HG03045 (cell line): ENCODE results near the gene EPB41L4A.

Experiments used
- ATAC-seq: cut with Tn5 transposase; IDR thresholded peaks from one replicate; pipeline ENCODE4 v1.9.1; 2021; ENCODE audit warnings: mild to moderate bottlenecking, moderate library complexity; ENCODE audit not compliant: unreplicated experiment

EPB41L4A gene

DNA sequence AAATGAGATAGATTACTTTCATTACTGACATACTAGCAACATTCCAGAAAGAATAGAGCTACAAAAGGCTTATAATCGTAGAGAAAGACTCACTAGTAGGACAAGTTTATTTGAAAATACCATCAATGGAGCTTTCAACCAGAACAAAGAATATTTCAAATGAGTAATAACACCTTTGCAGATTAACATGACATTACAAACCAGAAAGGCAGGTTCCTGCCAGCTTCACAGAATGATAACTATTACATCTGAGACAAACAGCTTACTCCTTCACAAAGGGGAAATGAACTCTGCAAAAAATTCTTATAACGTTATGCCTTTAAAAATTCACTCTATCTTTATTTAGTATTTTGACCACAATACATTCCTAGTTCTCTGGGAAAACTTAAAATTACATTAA, 103.1 kb downstream of the EPB41L4A start:
- no peak for ATAC-seq

DNA sequence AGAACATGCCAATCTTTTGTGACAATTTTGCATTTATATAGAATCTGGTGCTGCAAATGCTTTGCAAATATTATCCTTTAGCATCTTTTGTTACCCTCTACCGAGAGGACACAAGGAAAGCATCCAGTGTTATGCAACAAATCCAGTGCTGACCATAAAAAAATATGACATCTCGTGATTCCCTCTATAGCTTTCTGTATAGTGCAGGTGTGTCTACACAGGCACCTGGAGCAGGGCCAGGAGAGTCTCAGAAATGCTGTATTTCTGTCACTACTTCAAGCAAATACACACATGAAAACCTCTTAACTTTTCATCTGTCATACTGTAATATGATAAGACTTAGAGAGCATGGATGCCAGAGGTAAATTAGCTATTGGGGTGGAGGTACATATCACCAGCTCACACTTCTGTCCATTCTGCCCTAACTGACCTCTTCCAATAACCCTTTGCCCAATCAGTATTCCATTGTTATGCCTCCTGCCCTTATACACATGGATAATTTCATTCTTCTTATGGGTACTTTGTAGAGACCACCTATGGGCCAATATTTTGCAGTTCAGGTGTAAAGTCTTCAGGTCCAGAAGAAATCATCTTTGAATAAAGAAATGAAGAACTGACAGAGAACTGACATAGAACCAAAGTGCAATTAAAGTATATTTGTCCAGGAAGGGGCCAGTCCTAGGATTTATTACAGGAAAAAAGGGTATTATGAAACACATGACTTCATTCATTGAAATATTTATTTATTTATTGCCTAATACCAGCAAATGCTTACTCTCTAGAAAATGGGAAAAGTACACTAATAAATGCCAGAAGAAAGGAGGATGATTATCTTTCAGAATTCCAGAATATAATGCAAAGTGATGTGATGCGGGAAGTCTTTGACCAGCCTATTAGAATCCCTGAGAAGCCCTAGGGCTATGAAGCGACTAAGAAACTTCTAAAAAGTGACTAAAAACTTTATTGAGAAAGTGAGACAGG, 106.5 kb downstream of the EPB41L4A start:
- no peak for ATAC-seq

GRCh38 chr5:112310746-112311145, 108.3 kb downstream of the EPB41L4A start:
- no peak for ATAC-seq

DNA sequence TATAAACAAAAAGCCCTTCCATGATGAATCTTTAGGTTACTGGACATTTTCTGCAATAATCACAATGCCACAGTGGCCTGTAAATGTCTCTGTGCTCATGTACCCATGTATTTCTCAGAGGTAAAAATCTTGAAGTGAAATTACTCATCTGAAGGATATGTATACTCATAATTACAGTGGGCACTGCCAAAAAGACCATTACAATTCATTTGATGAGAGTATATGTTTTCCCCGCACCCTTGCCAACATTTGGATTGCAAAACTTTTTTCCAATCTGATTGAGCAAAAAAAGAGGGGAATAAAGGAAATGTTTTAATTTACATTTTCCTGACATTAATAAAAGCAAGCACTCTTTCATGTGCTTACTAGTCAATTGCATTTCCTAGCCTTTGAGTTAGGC, 110.5 kb downstream of the EPB41L4A start:
- no peak for ATAC-seq

DNA sequence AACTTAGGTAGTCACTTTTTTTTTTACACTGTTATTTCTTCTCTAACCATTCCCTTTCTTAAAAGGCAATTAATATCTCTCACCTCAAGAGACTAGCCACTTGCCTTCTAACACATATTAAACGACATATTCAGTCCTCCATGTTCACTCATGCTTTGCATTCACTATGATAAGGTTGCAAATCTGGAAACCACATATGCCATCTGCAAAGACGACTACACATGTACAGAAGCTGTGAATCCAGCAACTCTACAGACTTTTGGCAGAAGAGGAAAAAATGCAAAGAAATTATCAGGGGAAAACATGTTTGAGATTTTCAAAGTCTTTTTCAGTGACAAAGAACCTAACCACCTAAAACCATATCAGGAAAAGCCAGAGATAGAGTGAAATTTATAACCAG, 112.1 kb downstream of the EPB41L4A start:
- ATAC-seq = no peak

DNA sequence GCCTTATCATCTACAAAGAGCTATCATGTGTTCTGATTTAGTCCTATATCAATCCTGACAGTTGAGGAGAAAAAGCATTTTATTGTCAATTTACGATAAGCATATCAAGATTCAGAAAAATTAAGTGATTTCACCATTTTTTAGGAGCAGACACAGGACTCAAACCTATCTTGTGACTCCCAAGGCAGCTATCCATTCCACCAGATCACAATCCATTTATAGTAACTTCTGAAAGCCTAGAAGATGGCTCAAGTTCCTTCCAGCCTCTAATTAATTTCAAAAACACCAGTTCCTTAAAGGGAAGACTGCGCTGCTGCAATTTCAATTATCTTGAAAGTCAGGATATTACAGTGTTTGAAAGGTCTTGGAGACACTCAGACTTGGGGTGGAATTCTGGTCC, 114.3 kb downstream of the EPB41L4A start:
- no peak for ATAC-seq

- ATAC-seq = no peak
Measured at GRCh38 chr5:112303685-112304084, 115.4 kb downstream of the EPB41L4A start.

- ATAC-seq = no peak
Measured at GRCh38 chr5:112294126-112294525, 125.0 kb downstream of the EPB41L4A start.

DNA sequence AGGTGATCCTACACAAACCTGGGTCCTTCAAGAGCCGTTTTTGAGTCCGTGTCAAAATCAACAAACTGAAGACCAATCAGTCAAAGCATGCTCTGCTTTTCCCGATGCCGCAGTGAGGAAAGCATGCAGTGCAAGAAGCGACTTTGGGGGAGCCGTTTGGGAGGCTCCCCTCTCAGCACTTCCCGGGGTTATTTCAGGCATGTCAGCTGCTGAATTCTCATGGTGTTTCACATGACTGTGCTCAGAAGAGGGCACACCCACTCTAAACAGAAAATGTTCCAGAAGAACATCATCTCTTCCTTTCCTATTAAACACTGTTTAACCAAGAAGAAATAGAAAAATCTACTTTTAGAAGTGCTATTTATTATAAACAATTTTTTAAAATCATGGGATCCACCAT, 125.5 kb downstream of the EPB41L4A start:
- no peak for ATAC-seq

- ATAC-seq = no peak
Measured at GRCh38 chr5:112290691-112291090, 128.4 kb downstream of the EPB41L4A start.

GRCh38 chr5:112289465-112289864, 129.6 kb downstream of the EPB41L4A start:
- ATAC-seq = no peak

DNA sequence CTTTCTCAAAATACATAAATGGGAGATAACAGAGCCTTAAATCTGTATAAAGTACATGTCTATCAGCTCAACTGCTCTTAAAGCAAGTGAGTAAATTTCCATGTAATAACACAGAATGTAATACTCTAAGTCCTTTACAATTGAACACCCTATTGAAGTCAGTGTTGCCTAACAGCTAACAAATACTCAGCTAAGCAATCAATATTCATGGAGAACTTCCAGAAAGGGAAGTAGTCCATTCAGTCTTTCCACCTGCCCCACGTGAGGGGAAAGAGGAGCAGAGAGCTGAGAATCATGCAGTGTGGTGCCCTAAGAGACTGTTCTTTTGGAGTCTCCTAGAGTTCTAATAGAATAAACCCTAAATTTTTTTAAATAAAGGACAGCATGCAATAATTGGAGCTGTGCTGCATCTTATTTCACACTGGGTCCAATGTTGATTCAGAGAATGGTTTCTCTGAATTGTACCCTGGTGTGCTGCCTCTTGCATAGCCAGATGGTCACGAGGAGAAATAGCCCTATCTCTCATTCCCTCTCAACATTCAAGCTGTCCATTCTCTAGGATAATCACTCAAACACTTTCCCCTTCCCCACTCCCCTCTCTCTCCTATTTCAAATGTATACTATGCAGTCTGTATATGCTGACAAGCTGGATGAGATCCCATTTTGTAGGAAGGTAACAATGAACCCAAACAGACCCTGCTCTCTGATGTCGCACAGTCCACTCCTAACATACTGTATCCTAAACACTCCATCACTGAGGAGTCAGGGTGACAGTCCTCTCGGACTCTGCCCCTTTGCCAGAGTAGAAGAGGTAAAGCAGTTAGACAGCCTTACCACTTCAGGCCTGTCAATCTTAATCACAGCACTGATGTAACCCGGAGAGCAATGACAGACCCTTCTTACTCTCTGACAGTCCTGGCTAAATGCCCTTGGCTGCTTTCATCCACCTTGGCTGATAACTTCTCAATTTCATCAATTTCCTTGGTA, 134.8 kb downstream of the EPB41L4A start:
- no peak for ATAC-seq

GRCh38 chr5:112283034-112283582, 136.0 kb downstream of the EPB41L4A start:
- ATAC-seq = no peak

- ATAC-seq = no peak
Measured at GRCh38 chr5:112279082-112279481, 140.0 kb downstream of the EPB41L4A start.

DNA sequence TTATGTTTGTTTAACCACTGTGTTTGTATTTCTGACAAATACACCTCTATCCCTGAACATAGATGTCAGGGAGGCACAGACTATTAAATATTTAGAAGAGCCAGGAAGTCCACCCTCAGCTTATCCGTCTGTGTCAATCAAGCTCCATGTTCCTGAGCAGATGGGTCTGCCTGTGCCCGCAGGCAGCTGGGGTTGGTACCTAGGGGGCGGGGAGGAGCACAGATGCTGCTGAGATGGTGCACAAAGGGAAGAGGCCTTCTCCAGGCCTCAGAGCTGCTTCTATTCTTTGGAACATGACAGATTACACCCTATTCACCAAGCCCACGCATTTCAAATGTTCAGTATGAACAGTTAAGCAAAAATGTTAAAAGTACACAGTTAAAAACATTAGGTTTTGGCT, 142.1 kb downstream of the EPB41L4A start:
- ATAC-seq = no peak

GRCh38 chr5:112275671-112276070, 143.4 kb downstream of the EPB41L4A start:
- ATAC-seq = no peak

DNA sequence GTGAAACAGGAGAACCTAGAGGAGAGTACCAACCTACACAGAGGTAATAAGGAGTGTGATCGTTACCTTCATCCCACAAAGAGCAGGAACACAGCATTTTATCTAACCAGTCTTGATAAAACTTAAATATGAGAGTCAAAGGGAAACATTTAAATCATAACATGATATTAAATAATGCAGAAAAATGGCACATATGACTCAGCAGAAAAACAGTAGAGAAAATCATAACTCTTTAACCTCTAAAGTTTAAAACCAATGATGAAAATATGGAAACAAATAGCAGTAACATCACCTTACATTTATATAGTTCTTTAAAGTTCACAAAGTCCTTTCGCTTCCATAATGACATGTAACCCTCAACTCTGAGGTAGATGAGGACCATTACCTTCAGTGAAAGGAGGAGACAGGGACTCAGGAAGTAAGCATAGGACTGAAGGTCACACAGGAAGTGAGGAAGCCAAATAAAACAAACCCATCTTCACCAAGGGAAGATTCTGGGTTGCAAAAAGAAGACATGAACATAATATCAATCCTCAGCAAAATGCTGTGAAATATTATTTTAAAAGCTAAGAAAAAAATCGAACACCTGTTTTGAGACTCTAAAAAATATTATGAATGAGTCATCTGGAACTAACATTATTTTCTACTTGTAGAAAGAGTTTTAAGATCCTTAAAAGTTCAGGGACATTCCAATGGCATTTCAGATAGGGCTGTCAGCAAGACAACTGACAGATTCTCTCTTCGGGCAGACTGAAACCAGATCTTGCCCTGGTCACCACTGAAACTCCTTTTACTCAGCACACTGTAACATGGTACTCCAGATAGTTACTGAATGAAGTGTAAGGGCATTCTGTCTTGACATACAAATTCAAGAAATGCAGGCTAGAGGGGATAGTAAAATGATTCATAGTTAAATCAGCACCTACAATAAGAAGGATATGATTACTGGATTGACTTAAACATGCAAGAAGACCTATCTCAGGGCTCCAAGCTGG, 148.5 kb downstream of the EPB41L4A start:
- ATAC-seq = no peak

DNA sequence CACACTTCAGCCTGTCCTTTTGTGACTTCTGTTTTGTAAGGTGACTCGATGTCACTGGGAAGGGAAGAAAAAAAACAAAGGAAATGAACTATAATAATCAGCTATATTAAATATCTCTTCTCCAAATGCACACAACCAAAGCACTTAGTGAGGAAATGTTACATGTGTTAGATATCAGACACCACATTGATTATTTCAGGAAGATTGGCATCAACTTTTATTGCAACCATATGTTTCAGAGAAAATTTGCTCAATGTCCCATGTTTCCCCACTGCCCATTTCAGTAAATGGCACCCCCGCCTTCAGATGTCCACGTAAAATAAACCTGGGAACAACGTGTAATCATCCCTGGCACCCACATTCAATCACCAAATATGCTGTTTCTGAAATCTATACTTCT, 151.8 kb downstream of the EPB41L4A start:
- no peak for ATAC-seq

DNA sequence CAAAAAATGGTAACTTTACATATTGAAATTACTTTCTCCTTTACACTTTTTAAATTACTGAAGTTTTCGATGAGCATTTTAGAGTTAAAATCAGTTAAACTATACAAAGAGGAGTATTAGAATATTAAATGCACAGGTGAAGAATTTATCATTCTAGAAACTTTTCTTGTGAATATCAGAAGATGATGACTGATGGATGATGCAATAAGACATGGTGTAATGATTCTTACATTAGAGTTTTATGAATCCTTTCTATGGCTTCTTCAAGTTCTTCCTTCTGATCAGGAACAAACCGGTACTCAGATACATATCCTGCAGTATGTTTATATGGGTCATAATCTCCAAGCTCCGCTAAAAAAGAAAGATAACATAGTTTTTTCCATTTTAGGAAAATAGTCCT, 154.4 kb downstream of the EPB41L4A start:
- ATAC-seq = no peak

GRCh38 chr5:112264151-112264550, 154.9 kb downstream of the EPB41L4A start:
- ATAC-seq = no peak
